ENCODE results near the gene BANP. TPM values are rescaled to one million over a fixed set of nuclear protein-coding genes. Genes with fewer than 3 reads are reported as not detected.
A peak's percentile ranks its signal among the peaks of the same experiment; 100 is the strongest.
"Not testable (repeated sequence)": the region's sequence is repeated elsewhere in the genome, so short reads cannot be mapped to it uniquely, and the experiment has no call there.

BANP gene
- total and polyA plus RNA-seq, 12 donors = 10.4 to 29.8 (median 21.7) TPM

- TF ChIP-seq CTCF (IDR thresholded peaks at IDR 0.05) = peak in 3 of 6 experiments; percentile 15 to 63 (median 24)
- H3K27ac ChIP-seq; H3K4me1 ChIP-seq (replicated peaks in 1 of 2); H3K9me3 ChIP-seq (replicated peaks in 1 of 3); H3K4me3 ChIP-seq; H3K27me3 ChIP-seq: not testable (repeated sequence)
- peaks cover 0 to 29% of the 10 kb centered on the region in 2 donors for H3K36me3 ChIP-seq (replicated peaks in 1 of 2)
- WGBS, 4 donors = 27 to 47% (median 39%) methylated on average over 13 to 20 of the region's 20 CpGs
- intact Hi-C loops (cut with DNase I) = loop anchor here in 1 of 2 donors (5.0 kb wide), 1 partner anchor 454 kb away; no protein-coding TSS in a partner anchor
- DNase-seq = peak in 1 of 7 donors; percentile 61
These were observed 32.0 kb downstream of the BANP start for GRCh38 chr16:87983072-87983736.

DNA sequence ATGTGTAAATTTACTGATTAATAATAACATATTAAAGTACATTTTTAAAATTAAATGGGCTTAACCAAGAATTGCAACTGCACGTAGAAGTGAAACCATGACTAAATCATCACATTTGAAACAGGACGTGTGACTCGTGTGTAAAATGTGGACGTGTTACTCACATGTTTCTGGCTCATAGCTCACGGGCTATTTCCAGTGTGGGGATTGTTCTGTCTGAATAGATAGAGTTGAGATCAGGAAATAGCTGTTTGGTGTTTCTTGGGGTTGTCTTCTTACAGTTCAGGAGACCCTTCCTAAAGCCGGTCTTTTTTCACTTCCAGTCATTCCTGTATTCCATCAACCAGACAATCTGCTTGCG lies 32.5 kb downstream of the BANP start:
- DNase-seq; H3K9me3 ChIP-seq (replicated peaks in 1 of 3); H3K4me3 ChIP-seq; H3K27ac ChIP-seq; H3K27me3 ChIP-seq; H3K4me1 ChIP-seq (replicated peaks in 1 of 2): not testable (repeated sequence)
- WGBS, 4 donors = 50 to 66% (median 55%) methylated on average over 7 of the region's 7 CpGs
- intact Hi-C loops (cut with DNase I) = loop anchor here in 1 of 2 donors (5.0 kb wide), 1 partner anchor 454 kb away; no protein-coding TSS in a partner anchor
- H3K36me3 ChIP-seq (replicated peaks in 1 of 2) = peaks cover 0 to 29% of the 10 kb centered on the region in 2 donors

DNA sequence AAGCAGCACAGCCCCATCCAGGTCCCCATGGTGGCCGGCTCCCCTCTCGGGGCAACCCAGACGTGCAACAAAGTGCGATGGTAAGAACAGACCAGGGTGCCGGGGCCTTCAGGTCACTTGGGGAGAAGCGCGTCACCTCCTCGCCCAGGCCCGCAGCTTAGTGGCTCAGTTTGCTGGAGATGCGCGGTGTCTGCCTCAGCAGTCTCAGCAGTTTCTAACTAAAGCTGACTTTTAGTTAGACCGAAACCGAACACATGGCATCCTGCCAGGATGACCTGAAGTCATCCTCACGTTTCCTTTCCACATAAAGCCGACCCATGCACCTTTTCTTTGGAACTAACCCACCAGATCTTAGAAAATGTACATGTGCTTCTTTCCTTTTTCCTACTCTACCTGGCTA lies 32.9 kb downstream of the BANP start:
- H3K36me3 ChIP-seq (replicated peaks in 1 of 2) = peaks cover 0 to 29% of the 10 kb centered on the region in 2 donors
- intact Hi-C loops (cut with DNase I) = loop anchor here in 1 of 2 donors (5.0 kb wide), 1 partner anchor 453 kb away; no protein-coding TSS in a partner anchor
- DNase-seq = peak in 1 of 7 donors; percentile 61
- not testable (repeated sequence) for H3K27me3 ChIP-seq; H3K27ac ChIP-seq; H3K4me3 ChIP-seq; H3K4me1 ChIP-seq (replicated peaks in 1 of 2); H3K9me3 ChIP-seq (replicated peaks in 1 of 3)
- WGBS, 4 donors = 86 to 91% (median 87%) methylated on average over 14 to 15 of the region's 15 CpGs

- Histone ChIP-seq H3K36me3 (replicated peaks in 1 of 2) (peaks cover 0 to 29% of the 10 kb centered on the region in 2 donors), H3K4me1 (replicated peaks in 1 of 2) (peaks cover 0 to 6% of the 10 kb centered on the region in 2 donors), H3K27me3 (no peaks in the 10 kb centered on the region), H3K9me3 (replicated peaks in 1 of 3) (no peaks in the 10 kb centered on the region), H3K27ac (no peak overlapping the region), H3K4me3 (no peak overlapping the region)
- intact Hi-C loops (cut with DNase I) = loop anchor here in 1 of 2 donors (5.0 kb wide), 1 partner anchor 453 kb away; no protein-coding TSS in a partner anchor
- TF ChIP-seq POLR2A (IDR thresholded peaks at IDR 0.05) = no peak
- no peak for TF ChIP-seq CTCF (IDR thresholded peaks at IDR 0.05)
- WGBS, 4 donors = 92 to 94% (median 92%) methylated on average over 21 to 28 of the region's 28 CpGs
- peak in 2 of 7 donors; percentile 20 to 50 for DNase-seq
These were observed 33.5 kb downstream of the BANP start for GRCh38 chr16:87984632-87985267.

DNA sequence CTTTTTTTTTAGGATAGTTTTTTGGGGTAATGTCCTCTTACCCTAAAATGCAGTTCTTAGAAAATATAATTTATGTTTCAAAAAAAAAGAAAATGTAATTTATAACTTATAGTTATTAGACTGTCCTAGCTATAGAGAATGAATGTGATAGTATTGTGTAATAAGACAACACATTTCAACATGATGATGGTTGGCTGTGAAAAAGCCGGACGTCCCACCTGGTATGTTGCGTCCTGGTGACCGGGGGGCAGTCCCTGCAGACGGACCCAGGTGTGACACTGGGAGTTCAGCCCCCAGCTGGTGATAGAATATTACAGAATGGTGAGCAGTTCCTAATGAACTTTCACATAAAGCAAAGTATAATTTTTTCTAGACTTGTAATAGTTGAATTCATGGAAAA lies 34.3 kb downstream of the BANP start:
- WGBS, 4 donors = 86 to 93% (median 89%) methylated on average over 5 of the region's 5 CpGs
- intact Hi-C loops (cut with DNase I); H3K9me3 ChIP-seq (replicated peaks in 1 of 3); H3K27me3 ChIP-seq; H3K4me3 ChIP-seq; H3K4me1 ChIP-seq (replicated peaks in 1 of 2): not testable (repeated sequence)
- peak in 2 of 7 donors; percentile 11 to 35 for DNase-seq
- H3K27ac ChIP-seq = peak overlapping the region in 1 of 5 donors; percentile 63
- peaks cover 0 to 29% of the 10 kb centered on the region in 2 donors for H3K36me3 ChIP-seq (replicated peaks in 1 of 2)

DNA sequence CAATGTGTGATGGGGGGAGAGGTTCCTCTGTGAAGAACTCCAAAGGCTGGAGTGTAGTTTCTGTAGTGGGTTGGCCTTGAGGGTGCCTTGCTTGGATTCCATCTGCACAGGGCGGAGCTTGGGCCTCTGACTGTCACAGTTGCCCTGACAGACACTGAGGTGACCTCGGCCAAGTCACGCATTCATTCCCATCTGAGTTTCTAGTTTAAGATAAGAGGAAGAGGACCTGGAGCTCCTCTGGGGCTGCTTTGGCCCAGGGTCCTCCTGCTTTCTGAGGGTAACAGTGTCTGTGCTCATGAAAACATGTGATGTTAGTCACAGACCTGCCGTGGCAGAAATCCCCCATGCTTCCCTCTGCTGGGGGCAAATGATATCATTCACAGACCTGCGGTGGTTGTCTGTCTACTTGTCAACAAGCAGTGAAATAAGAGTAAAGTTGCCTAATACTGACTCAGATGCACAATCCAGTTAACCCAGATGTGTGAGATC lies 35.2 kb downstream of the BANP start:
- Histone ChIP-seq H3K27ac (peak overlapping the region in 3 of 5 donors; percentile 57 to 63 (median 60)), H3K36me3 (replicated peaks in 1 of 2) (peaks cover 0 to 24% of the 10 kb centered on the region in 2 donors)
- DNase-seq = peak; percentile 59 to 92 (median 83)
- H3K4me1 ChIP-seq (replicated peaks in 1 of 2); intact Hi-C loops (cut with DNase I); H3K4me3 ChIP-seq; H3K27me3 ChIP-seq; H3K9me3 ChIP-seq (replicated peaks in 1 of 3): not testable (repeated sequence)
- WGBS, 4 donors = 32 to 62% (median 37%) methylated on average over 4 to 5 of the region's 5 CpGs

DNA sequence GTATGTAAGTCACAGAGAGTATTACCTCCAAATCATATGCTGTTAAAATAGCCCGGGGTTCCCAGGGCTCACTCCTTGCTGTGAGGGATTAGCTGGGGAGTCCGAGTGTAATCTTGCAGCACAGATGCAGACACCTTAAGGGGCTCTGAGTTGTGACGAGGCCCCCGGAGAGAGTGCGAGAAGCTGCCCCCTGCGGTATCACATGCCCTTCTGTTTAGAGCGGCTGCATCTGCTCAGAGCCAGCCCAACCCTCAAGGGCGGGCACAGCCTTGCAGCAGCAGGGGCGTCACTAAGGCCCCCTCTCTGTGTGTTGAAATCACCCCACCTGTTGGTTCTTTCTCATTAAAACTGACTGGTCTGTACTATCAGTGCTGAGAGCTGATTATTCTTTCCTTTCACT lies 37.4 kb downstream of the BANP start:
- DNase-seq = peak in 2 of 7 donors; percentile 7 to 47
- H3K27me3 ChIP-seq; H3K4me1 ChIP-seq (replicated peaks in 1 of 2); intact Hi-C loops (cut with DNase I); H3K9me3 ChIP-seq (replicated peaks in 1 of 3); H3K27ac ChIP-seq; H3K4me3 ChIP-seq: not testable (repeated sequence)
- WGBS, 4 donors = 94 to 99% (median 96%) methylated on average over 9 of the region's 9 CpGs
- H3K36me3 ChIP-seq (replicated peaks in 1 of 2) = peaks cover 0 to 12% of the 10 kb centered on the region in 2 donors

DNA sequence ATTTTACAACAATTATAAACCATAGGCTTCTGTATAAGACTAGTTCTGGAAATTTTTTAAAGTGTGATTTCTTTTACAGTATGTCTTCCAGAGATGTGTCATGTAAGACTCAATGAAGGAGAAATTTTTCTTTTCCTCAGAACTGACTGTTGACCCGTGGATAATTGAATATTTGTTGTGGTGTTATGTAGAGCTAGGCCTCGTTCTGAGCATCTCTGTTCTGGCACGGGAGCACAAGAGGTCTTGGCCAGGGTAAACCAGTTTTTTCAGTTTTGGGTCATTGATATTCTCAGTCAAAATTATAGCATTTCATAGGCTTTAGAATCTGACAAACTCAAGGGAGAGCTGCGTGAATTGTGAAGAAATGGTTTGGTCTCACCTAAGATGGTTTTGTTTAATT lies 39.0 kb downstream of the BANP start:
- H3K9me3 ChIP-seq (replicated peaks in 1 of 3); intact Hi-C loops (cut with DNase I); DNase-seq; H3K36me3 ChIP-seq (replicated peaks in 1 of 2); H3K4me1 ChIP-seq (replicated peaks in 1 of 2); H3K27ac ChIP-seq; H3K27me3 ChIP-seq; H3K4me3 ChIP-seq: not testable (repeated sequence)
- 92 to 95% (median 94%) methylated on average over 4 of the region's 4 CpGs for WGBS, 4 donors

- DNase-seq; H3K27me3 ChIP-seq; H3K36me3 ChIP-seq (replicated peaks in 1 of 2); intact Hi-C loops (cut with DNase I); H3K27ac ChIP-seq; H3K9me3 ChIP-seq (replicated peaks in 1 of 3); H3K4me1 ChIP-seq (replicated peaks in 1 of 2); H3K4me3 ChIP-seq: not testable (repeated sequence)
- WGBS, 4 donors = 96 to 99% (median 97%) methylated on average over 7 of the region's 7 CpGs
These were observed 40.9 kb downstream of the BANP start for GRCh38 chr16:87992142-87992541.
